ENCODE measurements around the gene EML1.

The EML1 gene

DNA sequence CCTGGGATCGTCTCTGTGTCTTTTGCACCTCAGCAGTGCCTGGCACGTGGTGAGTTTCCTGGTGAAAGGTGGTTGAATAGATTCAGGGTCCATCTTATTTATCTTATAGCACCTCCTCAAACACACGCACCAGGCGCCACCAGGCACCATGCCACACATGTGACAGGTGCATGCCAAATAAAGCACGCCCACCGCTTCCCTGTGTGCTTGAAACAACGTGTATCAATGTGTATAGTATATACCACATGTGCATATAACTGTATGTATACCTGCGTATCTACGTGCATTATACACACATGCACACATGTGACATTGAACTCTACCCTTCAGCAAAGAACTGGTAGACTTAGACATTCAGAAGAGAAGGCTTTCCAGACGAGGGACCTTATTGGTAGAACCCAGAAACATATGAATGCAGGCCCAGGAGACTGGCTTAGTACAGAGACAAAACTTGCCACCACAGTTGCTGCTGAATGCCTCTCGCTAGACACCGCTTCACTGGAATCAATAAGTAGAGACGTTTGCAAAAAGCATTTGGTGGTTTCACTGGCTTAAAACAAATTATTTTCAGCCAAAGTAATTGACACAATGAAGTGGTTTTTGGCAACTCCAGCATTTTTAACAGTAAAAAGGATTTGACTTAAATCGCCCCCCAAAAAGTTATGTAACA, 10.0 kb downstream of the EML1 start:
- H3K27ac ChIP-seq: no peak overlapping the region
- TF ChIP-seq ZFX (IDR thresholded peaks at IDR 0.05; ENCODE audit: borderline replicate concordance): no peak
- TF ChIP-seq, protein P1, sequence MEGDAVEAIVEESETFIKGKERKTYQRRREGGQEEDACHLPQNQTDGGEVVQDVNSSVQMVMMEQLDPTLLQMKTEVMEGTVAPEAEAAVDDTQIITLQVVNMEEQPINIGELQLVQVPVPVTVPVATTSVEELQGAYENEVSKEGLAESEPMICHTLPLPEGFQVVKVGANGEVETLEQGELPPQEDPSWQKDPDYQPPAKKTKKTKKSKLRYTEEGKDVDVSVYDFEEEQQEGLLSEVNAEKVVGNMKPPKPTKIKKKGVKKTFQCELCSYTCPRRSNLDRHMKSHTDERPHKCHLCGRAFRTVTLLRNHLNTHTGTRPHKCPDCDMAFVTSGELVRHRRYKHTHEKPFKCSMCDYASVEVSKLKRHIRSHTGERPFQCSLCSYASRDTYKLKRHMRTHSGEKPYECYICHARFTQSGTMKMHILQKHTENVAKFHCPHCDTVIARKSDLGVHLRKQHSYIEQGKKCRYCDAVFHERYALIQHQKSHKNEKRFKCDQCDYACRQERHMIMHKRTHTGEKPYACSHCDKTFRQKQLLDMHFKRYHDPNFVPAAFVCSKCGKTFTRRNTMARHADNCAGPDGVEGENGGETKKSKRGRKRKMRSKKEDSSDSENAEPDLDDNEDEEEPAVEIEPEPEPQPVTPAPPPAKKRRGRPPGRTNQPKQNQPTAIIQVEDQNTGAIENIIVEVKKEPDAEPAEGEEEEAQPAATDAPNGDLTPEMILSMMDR (IDR thresholded peaks at IDR 0.05): no peak

GRCh38 chr14:99803803-99804202, 10.6 kb downstream of the EML1 start:
- H3K27ac ChIP-seq: no peak overlapping the region
- no peak for TF ChIP-seq ZFX (IDR thresholded peaks at IDR 0.05; ENCODE audit: borderline replicate concordance)
- TF ChIP-seq, protein P1 (IDR thresholded peaks at IDR 0.05): no peak

DNA sequence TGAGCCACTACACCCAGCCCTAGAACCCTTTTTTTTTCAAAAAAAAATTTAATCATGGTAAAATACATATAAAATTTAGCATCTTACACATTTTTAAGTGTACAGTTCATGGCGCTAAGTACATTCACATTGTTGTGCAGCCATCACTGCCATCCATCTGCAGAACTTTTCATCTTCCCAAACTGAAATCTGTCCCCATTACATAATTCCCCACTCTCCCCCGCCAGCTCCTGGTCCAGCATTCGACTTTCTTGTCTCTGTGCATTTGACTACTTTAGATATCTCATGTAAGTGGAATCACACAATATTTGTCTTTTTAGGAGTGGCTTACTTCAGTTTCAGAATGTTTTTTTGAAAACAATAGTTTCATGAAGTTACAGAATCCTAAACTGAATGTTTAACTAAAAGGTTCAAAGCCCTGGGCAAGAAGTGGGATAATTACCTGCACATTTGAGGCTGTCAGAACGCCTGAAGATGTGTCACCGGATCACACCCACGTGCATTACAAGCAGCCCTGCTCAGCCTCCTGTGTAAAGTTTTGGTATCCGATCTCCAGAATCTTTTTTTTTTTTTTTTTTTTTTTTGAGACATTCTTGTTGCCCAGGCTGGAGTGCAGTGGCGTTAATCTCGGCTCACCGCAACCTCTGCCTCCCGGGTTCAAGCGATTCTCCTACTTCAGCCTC, 12.7 kb downstream of the EML1 start:
- TF ChIP-seq, protein P1 (IDR thresholded peaks at IDR 0.05): no peak
- no peak for TF ChIP-seq ZFX (IDR thresholded peaks at IDR 0.05; ENCODE audit: borderline replicate concordance)
- no peak overlapping the region for H3K27ac ChIP-seq

DNA sequence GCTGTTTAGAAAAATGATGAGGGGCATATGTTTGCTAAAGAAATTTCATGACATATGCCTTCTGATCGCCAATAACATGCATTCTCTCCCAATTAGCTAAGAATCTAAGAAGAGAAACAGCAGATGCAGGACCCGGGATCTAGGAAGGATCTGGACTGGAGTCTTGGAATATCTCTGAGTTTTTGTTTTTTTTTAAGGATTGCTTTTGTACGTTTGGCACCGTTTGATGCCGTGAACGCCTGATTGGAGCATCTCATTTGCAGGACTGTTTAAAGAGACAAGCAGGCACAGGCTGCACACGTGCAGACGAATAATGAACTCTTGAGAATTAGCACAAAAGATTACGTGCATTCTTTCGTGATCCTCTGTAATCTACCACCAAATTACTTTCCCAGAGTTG, 13.6 kb downstream of the EML1 start:
- H3K27ac ChIP-seq: no peak overlapping the region
- TF ChIP-seq ZFX (IDR thresholded peaks at IDR 0.05; ENCODE audit: borderline replicate concordance): no peak
- TF ChIP-seq, protein P1 (IDR thresholded peaks at IDR 0.05): no peak

- H3K27ac ChIP-seq: no peak overlapping the region
- TF ChIP-seq, protein P1 (IDR thresholded peaks at IDR 0.05): no peak
- no peak for TF ChIP-seq ZFX (IDR thresholded peaks at IDR 0.05; ENCODE audit: borderline replicate concordance)
Observed at GRCh38 chr14:99807413-99808153, 14.4 kb downstream of the EML1 start.

DNA sequence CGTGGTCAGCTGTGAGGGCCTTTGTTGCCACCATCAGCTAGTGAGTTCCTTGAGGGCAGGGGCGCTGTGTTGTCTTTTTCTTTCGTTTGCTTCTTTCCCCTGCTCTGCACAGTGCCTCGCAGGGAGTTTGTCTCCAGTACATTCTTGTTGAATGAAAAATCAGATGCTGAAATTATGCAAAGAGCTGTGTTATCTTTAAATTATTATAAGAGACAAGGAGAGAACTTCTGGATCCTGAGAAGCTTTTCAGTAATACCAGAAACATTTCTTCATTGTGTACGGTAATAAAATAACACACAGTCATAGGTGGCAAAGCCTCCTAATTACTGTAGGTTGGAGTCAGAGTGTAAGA, 14.9 kb downstream of the EML1 start:
- H3K27ac ChIP-seq: no peak overlapping the region
- TF ChIP-seq, protein P1 (IDR thresholded peaks at IDR 0.05): no peak
- no peak for TF ChIP-seq ZFX (IDR thresholded peaks at IDR 0.05; ENCODE audit: borderline replicate concordance)

DNA sequence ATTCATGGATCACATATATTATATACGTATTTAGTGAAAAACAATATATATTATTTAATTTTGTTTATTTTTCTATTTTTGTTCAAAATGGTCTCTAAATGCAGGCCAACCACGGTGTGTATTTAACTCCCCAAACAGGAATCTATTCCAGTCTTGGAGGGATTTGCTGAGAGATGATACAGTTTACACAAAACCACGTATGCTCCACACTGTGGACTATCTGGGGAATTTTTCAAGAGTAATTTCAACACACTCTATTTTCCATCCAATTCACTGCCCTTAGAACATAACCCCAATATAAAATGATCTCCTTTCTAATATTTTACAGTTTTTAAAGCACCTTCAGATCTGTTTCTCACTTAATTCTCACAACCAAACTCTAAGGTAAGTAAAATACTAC, 15.3 kb downstream of the EML1 start:
- TF ChIP-seq, protein P1 (IDR thresholded peaks at IDR 0.05): no peak
- no peak for TF ChIP-seq ZFX (IDR thresholded peaks at IDR 0.05; ENCODE audit: borderline replicate concordance)
- no peak overlapping the region for H3K27ac ChIP-seq

Data from 22Rv1 (cell line).